GM18873 (cell line): Measurements from ENCODE around the gene SDF2.
A peak's percentile ranks its signal among the peaks of the same experiment; 100 is the strongest.
"Not testable (repeated sequence)": the region's sequence is repeated elsewhere in the genome, so short reads cannot be mapped to it uniquely, and the experiment has no call there.

Experiments used
- ATAC-seq: cut with Tn5 transposase; IDR thresholded peaks from one replicate; pipeline ENCODE4 v1.9.1; 2021; ENCODE audit warnings: mild to moderate bottlenecking, moderate library complexity, moderate number of reproducible peaks; ENCODE audit not compliant: unreplicated experiment, low FRiP score

Gene SDF2

DNA sequence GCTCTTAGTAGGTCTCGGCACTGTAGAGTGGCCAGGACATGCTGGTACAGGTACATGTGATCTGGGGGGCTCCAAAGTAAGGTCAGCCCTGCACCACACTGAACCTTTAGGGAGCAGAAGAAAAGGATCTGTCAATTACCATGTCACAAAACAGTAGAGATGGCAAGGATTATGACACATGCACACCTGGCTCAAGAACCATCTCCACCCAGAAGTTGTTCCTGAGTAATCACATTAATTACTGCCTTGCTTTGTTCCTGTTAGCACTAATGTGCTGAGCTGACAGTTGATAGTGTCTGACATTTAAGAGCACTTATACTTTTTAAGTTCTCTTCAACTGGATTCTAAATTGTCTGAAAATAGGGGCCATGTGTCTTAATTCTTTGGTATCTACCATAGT lies 26.2 kb downstream of the SDF2 start:
- no peak for ATAC-seq

DNA sequence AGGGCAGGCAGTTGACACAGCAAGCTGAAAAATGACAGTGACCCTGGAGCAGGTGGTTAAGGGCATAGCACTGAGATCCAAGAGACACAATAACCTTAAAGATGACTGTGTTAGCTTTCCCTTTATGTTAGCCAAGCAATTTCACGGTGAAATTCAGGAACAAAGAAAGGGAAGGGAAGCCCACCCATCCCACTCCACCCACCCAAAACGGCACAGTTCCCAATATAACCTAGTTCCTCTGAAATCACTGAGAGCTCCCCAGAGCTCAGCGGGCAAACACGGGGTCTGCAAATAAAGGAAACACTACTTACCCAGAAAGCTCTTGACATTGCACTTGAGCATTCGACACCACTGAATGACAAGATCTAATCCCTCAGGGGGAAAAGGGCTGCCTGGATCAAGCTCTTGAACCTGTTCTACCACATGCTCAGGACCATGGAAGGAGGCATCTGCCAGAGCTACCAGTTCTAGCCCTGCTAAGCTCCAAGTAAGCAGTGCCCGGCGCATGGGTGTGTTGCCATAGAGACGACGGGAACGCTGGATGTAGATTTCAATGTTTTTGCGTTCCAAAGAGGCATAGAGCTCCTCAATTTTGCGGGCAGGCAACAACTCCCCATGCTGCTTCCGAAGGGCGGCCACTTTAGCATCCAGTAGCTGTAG lies 27.4 kb downstream of the SDF2 start:
- ATAC-seq: no peak

- no peak for ATAC-seq
Measured at GRCh38 chr17:28626818-28627217, 34.9 kb downstream of the SDF2 start.

DNA sequence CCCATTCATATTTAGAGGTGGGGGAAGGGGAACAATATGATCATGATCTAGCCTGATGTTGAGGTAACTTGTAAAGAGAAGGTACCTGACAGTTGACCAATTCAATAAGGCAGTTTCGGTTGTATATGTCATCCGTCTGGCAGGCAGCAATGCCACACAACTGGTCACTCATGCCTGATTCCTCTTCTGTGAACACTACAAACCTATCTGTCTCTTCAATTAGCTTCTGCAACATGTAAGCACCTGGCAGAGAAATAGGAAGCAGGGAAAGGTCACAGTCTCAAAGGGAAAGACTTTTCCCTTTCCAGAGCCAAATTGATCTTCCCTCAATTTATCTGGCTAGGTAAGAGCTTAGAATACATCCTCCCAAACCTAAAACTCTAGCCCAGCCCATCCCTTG lies 37.6 kb downstream of the SDF2 start:
- ATAC-seq: no peak

GRCh38 chr17:28623696-28624095 lies 38.0 kb downstream of the SDF2 start:
- no peak for ATAC-seq

DNA sequence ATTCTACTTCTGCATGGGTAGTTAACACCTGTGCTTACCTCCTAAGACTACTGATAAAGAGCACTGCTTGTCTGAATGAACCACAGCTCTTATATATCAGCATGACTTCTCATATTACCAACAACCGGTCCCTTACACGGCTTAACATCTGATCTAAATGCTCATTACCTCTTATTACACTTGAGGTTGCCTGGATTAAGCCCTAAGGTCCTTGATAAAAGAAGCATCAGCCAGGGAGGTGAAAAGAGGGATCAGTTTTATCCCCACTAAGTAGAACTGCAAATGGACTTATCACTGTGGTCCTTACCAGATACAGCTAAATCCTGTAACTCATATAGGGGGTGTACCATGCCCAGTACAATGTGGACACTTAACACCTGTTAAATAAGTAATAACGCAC lies 39.5 kb downstream of the SDF2 start:
- no peak for ATAC-seq

GRCh38 chr17:28620010-28620409 lies 41.7 kb downstream of the SDF2 start:
- ATAC-seq: no peak

DNA sequence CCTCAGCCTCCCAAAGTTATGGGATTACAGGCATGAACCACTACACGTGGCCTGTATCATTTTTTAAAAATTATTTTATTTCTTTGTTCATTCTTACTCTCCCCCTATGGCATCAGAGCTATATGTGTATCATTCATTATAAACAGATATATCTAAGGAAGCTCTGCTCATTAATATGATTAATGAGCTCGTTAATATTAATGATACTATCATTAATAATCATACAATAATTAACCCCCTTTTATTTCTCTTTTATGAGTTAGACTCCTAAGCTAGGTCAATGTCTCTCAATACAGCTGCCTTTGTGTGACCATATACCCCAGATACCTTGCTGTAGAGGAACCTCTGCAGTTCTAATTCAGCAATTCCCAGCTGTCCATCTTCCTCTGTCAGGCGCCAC lies 43.2 kb downstream of the SDF2 start:
- no peak for ATAC-seq

GRCh38 chr17:28616281-28616680 lies 45.4 kb downstream of the SDF2 start:
- no peak for ATAC-seq

DNA sequence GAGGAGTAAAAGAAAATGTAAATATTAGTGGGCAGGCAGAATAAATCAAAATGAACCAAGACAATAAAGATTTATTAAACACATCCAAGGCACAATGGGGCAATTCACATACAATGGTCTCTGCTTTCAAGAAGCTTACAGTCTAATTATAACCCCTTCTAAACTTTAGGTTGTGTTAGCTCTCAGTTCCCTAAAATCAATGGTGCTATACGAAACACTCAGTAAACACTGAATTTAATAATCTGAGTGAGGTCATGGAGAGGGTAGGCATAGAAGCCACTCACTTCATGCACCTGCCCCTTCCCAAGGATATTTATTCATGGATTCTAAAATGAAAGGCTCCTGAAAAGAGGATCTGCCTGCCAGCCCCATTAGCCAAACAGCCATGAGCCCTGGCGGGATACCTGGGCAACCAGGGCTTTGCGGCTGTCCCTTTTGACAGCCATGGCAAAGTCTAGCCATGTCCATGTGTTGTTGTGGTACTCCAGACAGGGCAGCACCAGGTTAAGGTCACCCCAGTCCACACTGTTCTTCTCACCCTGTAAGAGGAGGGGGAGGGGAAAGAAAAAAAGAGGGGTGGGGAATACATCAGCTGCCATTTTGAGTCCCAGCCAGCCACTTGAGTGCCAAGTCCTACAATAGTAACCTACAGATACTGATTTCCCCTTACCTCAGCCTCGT lies 46.3 kb downstream of the SDF2 start:
- no peak for ATAC-seq

DNA sequence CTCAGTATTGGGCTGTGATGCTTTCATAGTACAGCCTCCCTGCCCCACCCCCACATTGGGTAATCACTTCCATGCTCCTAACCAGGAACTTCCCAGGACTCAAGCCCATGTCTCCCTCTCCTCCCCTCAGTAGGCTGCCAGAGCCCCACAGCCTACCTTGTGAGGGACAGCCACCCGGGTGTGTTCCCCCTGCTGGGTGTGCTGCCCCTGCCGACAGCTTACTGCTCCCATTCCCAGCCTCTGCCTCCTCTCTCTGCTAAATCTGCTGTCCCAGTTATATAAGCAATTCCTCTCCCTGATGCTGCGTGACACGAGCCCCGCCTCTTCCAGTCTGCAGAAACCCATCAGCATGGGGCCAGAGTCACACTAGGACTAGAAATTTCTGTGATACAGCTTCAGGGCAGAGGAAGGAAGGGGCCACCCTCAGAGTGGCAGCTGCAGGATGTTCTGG lies 47.8 kb downstream of the SDF2 start, which contains the start of gene RSKR:
Gene RSKR (minus strand): TSS at position 255 of the 451 bp plus-strand sequence. CDS start 24 bp downstream, at position 231.
- ATAC-seq: no peak

DNA sequence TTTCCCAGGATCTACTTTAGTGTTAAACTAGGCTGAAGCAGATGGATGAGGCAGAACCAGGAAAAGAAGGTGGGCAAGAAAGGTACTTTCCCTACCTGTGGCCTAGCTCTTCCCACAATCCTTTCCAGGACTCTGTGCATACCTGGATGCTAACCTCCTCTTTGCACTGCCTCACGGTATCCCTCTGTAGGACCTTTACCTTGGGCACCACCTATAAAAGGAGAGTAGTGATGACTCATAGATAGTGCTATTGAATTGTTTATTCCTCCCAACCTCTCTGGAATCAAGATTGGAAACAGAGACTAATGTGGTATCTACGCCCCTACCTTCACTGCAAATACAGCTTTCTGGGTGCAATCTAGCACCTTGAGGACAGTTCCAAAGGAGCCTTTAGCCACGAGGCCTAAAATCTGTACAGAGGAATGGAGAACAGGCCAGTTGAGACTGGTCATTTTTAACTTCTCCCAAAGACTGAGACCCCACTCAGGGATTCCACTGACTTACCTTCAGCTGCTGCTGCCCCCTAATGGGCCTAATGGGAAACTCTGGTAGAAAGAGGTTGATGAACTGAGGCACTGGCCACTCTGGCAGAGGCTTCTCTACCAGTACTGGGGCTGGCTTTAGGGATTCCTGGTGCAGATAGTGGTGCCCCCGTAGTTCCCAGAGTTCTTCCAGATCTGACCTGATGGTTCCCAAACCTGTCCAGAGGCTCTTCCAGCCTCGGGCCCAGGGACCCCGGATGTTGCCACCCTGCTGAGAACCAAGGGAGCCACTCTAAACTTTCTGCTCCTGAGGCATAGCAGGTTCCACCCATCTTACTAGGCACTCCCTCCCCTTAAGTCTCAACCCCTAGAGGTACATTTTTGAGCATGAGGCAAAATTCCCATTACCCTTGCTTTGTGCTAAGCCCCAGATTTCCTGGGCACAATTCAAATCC lies 48.5 kb downstream of the SDF2 start:
- ATAC-seq: no peak

GRCh38 chr17:28612531-28612930 lies 49.2 kb downstream of the SDF2 start:
- no peak for ATAC-seq

DNA sequence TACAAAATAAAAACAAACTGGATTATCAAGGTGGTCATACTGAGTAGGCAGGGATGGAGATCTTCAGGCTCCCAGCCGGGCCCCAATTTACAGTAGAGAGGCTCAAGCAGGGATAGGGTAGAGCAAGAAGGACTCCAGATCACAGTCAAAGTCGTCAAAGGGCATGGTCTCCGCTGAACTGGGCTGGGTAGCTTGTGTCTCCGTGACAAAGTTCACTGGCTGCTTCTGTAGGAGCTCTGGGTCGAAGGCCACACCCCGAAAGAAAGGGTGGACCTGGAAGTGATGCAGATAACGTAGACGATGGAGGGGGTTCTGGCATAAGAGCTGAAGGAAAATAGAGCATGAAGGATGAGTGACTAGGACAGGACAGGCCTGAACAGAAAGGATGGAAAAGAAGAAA lies 51.3 kb downstream of the SDF2 start:
- ATAC-seq: no peak

GRCh38 chr17:28604031-28604430 lies 57.7 kb downstream of the SDF2 start:
- ATAC-seq: not testable (repeated sequence)

GRCh38 chr17:28599311-28600184 lies 62.2 kb downstream of the SDF2 start:
- ATAC-seq: peak; percentile 38

DNA sequence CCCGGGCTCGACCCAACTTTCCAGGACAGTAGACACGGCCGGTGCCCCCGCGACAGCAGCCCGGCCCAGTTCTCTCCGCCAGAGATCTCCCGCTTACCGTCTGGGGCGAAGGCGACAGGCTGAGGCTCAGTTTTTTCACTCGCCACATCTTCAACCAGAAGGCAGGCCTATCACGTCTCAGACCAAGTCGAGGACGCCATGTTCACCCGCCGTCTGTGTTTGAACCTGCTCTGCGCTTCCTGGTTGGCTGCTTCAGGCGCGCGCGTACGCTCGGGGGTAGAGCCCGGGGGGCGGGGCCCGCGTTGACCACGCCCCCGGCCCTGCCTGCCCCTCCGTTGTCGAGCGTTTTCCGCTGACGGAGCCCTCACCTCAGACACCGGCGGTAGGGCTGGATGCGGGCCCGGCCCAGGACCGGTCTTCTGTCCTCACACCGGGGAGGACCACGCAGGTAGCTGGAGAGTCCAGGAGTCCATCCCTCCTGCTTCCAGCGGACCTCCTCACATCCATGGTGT lies 62.9 kb downstream of the SDF2 start, which contains the start of gene SPAG5:
Gene SPAG5 (minus strand): TSS at position 227 of the 512 bp plus-strand sequence. CDS start 79 bp downstream, at position 148.
- ATAC-seq: peak; percentile 59

- ATAC-seq: no peak
Measured at GRCh38 chr17:28598389-28598788, 63.3 kb downstream of the SDF2 start.
